Measurements from ENCODE around the gene PROM1.

PROM1 gene

GRCh38 chr4:16114546-16114945 lies 30.7 kb upstream of the PROM1 start:
- DNase-seq = no peak
- Histone ChIP-seq H3K79me2 (ENCODE audit: low read length) (no peaks in the 10 kb centered on the region), H2AFZ (ENCODE audit: low read length) (no peak overlapping the region), H3F3A (ENCODE audit: insufficient read depth, low read length) (no peaks in the 10 kb centered on the region), H3K4me1 (ENCODE audit: low read length) (no peaks in the 10 kb centered on the region), H3K4me2 (ENCODE audit: low read depth, low read length) (no peak overlapping the region), H3K4me3 (ENCODE audit: low read length) (no peak overlapping the region), H3K9ac (ENCODE audit: low read length) (no peak overlapping the region), H3K27ac (ENCODE audit: low read length) (no peak overlapping the region), H3K9me2 (replicated peaks; ENCODE audit: insufficient read depth, low read length) (no peaks in the 10 kb centered on the region), H3K27me3 (replicated peaks; ENCODE audit: insufficient read depth, low read length) (no peaks in the 10 kb centered on the region), H3K36me3 (replicated peaks; ENCODE audit: insufficient read depth, low read length) (no peaks in the 10 kb centered on the region), H4K20me1 (ENCODE audit: insufficient read depth, low read length) (no peaks in the 10 kb centered on the region), H3K9me3 (replicated peaks; ENCODE audit: insufficient read depth, low read length) (no peaks in the 10 kb centered on the region)
- no peak for TF ChIP-seq CTCF (IDR thresholded peaks at IDR 0.05; ENCODE audit: low read length)
- no peak for TF ChIP-seq EZH2 (optimal IDR thresholded peaks at IDR 0.05; ENCODE audit: low read depth, low read length)
- TF ChIP-seq EZH2phosphoT487 (IDR thresholded peaks at IDR 0.05; ENCODE audit: low read length) = no peak

GRCh38 chr4:16113741-16114140 lies 29.9 kb upstream of the PROM1 start:
- Histone ChIP-seq H3F3A (ENCODE audit: insufficient read depth, low read length) (no peaks in the 10 kb centered on the region), H3K9me3 (replicated peaks; ENCODE audit: insufficient read depth, low read length) (no peaks in the 10 kb centered on the region), H3K79me2 (ENCODE audit: low read length) (no peaks in the 10 kb centered on the region), H3K4me1 (ENCODE audit: low read length) (no peaks in the 10 kb centered on the region), H3K36me3 (replicated peaks; ENCODE audit: insufficient read depth, low read length) (no peaks in the 10 kb centered on the region), H3K9ac (ENCODE audit: low read length) (no peak overlapping the region), H3K4me3 (ENCODE audit: low read length) (no peak overlapping the region), H2AFZ (ENCODE audit: low read length) (no peak overlapping the region), H3K27me3 (replicated peaks; ENCODE audit: insufficient read depth, low read length) (no peaks in the 10 kb centered on the region), H3K9me2 (replicated peaks; ENCODE audit: insufficient read depth, low read length) (no peaks in the 10 kb centered on the region), H3K4me2 (ENCODE audit: low read depth, low read length) (no peak overlapping the region), H3K27ac (ENCODE audit: low read length) (no peak overlapping the region), H4K20me1 (ENCODE audit: insufficient read depth, low read length) (no peaks in the 10 kb centered on the region)
- no peak for TF ChIP-seq EZH2 (optimal IDR thresholded peaks at IDR 0.05; ENCODE audit: low read depth, low read length)
- no peak for TF ChIP-seq CTCF (IDR thresholded peaks at IDR 0.05; ENCODE audit: low read length)
- no peak for TF ChIP-seq EZH2phosphoT487 (IDR thresholded peaks at IDR 0.05; ENCODE audit: low read length)
- no peak for DNase-seq

- Histone ChIP-seq H3K4me2 (ENCODE audit: low read depth, low read length) (no peak overlapping the region), H3K27ac (ENCODE audit: low read length) (no peak overlapping the region), H4K20me1 (ENCODE audit: insufficient read depth, low read length) (no peaks in the 10 kb centered on the region), H3K9me2 (replicated peaks; ENCODE audit: insufficient read depth, low read length) (no peaks in the 10 kb centered on the region), H3K4me1 (ENCODE audit: low read length) (no peaks in the 10 kb centered on the region), H3K9me3 (replicated peaks; ENCODE audit: insufficient read depth, low read length) (no peaks in the 10 kb centered on the region), H3K79me2 (ENCODE audit: low read length) (no peaks in the 10 kb centered on the region), H3K4me3 (ENCODE audit: low read length) (no peak overlapping the region), H3K27me3 (replicated peaks; ENCODE audit: insufficient read depth, low read length) (no peaks in the 10 kb centered on the region), H3K36me3 (replicated peaks; ENCODE audit: insufficient read depth, low read length) (no peaks in the 10 kb centered on the region), H3F3A (ENCODE audit: insufficient read depth, low read length) (no peaks in the 10 kb centered on the region), H3K9ac (ENCODE audit: low read length) (no peak overlapping the region), H2AFZ (ENCODE audit: low read length) (no peak overlapping the region)
- TF ChIP-seq CTCF (IDR thresholded peaks at IDR 0.05; ENCODE audit: low read length) (no peak), EZH2 (optimal IDR thresholded peaks at IDR 0.05; ENCODE audit: low read depth, low read length) (no peak), EZH2phosphoT487 (IDR thresholded peaks at IDR 0.05; ENCODE audit: low read length) (no peak)
- no peak for DNase-seq
These were observed 27.7 kb upstream of the PROM1 start for GRCh38 chr4:16111533-16111932.
